CD8-positive, alpha-beta memory T cell (primary cell): ENCODE measurements around the gene ARHGDIG. TPM values are rescaled to one million over a fixed set of nuclear protein-coding genes. Genes with fewer than 3 reads are reported as not detected.
A peak's percentile ranks its signal among the peaks of the same experiment; 100 is the strongest.

Experiments
- CTCF ChIA-PET: fragments of 350-600 bp; sonication (Branson Sonifier 250); formaldehyde crosslinking; loops from one replicate; lab custom pipeline; 2021; ENCODE audit warnings: antibody characterized with exemption; lab: Charles Lee
- POLR2A ChIA-PET: fragments of 350-600 bp; sonication (Branson Sonifier 250); formaldehyde crosslinking; loops from one replicate; lab custom pipeline; 2021; ENCODE audit warnings: antibody characterized with exemption; lab: Charles Lee
- DNase-seq, 5 donors: peaks; one replicate each; pipeline versions ENCODE4 v3.0.0 to v3.0.0-alpha.2; 2020 to 2022; ENCODE audit warnings: mixed read lengths in 1 of 5
- H3K27ac ChIP-seq: one replicate; pipeline ENCODE4 v1.7.0; 2013; ENCODE audit warnings: low read depth, mild to moderate bottlenecking, low read length, moderate library complexity
- H3K27me3 ChIP-seq: 2 replicates; pipeline ENCODE4 v1.7.0; 2013; ENCODE audit warnings: low read length, mild to moderate bottlenecking; ENCODE audit not compliant: insufficient read depth, poor library complexity, severe bottlenecking
- H3K36me3 ChIP-seq: 2 replicates; pipeline ENCODE4 v1.7.0; 2013; ENCODE audit warnings: mild to moderate bottlenecking, low read length, moderate library complexity; ENCODE audit not compliant: insufficient read depth
- H3K4me1 ChIP-seq: 2 replicates; pipeline ENCODE4 v1.7.0; 2013; ENCODE audit warnings: mild to moderate bottlenecking, low read length, moderate library complexity; ENCODE audit not compliant: insufficient read depth
- H3K4me3 ChIP-seq: 2 replicates; pipeline ENCODE4 v1.7.0; 2013; ENCODE audit warnings: mild to moderate bottlenecking, low read length
- H3K9me3 ChIP-seq: 2 replicates; pipeline ENCODE4 v1.7.0; 2013; ENCODE audit warnings: mild to moderate bottlenecking, low read length
- H3K27ac Mint-ChIP-seq, 8 donors: one replicate each; pipeline ENCODE4 v1.8.0; 2020 to 2021; ENCODE audit warnings: mixed read lengths in 8 of 8, mild to moderate bottlenecking in 6 of 8, inconsistent platforms in 3 of 8, moderate library complexity in 3 of 8
- H3K27me3 Mint-ChIP-seq, 2 donors: one replicate each; pipeline ENCODE4 v1.8.0; 2020 to 2021; ENCODE audit warnings: mixed read lengths in 2 of 2, mild to moderate bottlenecking in 1 of 2, moderate library complexity in 1 of 2
- H3K36me3 Mint-ChIP-seq, 3 donors: one replicate each; pipeline ENCODE4 v1.8.0; 2020 to 2021; ENCODE audit warnings: mixed read lengths in 3 of 3, inconsistent platforms in 1 of 3, mild to moderate bottlenecking in 1 of 3
- H3K4me1 Mint-ChIP-seq, 3 donors: one replicate each; pipeline ENCODE4 v1.8.0; 2020 to 2021; ENCODE audit warnings: mixed read lengths in 3 of 3, inconsistent platforms in 1 of 3, mild to moderate bottlenecking in 1 of 3
- H3K4me3 Mint-ChIP-seq, 7 donors: one replicate each; pipeline ENCODE4 v1.8.0; 2020 to 2021; ENCODE audit warnings: mixed read lengths in 7 of 7, mild to moderate bottlenecking in 6 of 7, moderate library complexity in 4 of 7, inconsistent platforms in 2 of 7
- H3K9me3 Mint-ChIP-seq, 5 donors: one replicate each; pipeline ENCODE4 v1.8.0; 2020 to 2022; ENCODE audit warnings: mixed read lengths in 5 of 5, mild to moderate bottlenecking in 3 of 5, moderate library complexity in 2 of 5, inconsistent platforms in 1 of 5
- polyA plus RNA-seq: library from polyadenylated mRNA; unstranded; fragments of 300-500 nt; fragmentation: Illumina TruSeq; gene quantifications from one replicate; pipeline ENCODE4 v1.2.3, GENCODE V29; 2021
- total RNA-seq, 2 experiments: library from RNA; stranded (reverse); gene quantifications; one replicate each; pipeline ENCODE4 v1.2.3, GENCODE V29; 2021

Gene ARHGDIG
- total and polyA plus RNA-seq, 3 experiments from 2014 or later, result not detected

DNA sequence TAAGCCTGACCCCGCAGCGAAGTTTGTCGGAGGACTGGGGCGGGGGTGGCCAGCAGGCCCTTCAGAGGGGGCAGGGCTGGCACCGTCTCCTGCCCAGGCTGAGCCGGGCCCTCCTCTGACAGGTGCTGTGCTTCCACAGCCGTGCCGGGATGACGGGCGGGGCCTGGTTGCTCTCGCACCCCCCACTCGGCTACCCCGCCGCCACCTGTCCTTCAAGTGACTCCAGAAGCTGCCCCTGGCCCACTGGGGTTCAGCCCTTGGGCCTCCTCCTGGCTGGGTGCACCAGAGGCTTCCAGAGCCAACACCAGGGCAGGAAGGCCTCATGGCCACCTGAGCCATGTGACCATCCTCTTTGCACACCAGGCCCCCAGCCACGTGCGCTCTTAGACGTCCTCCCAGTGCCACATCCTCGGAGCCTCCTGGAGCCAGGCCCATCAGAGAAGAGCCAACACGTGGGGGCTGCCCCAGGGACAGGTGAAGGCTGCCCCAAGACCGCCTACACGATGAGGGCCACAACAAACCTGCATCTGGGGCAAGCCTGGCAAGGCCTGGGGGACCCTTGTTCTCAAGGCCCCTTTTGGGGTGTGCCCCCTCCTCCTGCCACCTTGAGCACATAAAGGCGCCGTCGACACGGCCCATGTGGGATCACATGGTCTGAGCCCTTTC lies 9.8 kb downstream of the ARHGDIG start:
- POLR2A ChIA-PET, result no interaction called here
- Mint-ChIP-seq H3K4me1 (no peaks in the 10 kb centered on the region), H3K9me3 (no peaks in the 10 kb centered on the region), H3K36me3 (peaks cover 0 to 68% (median 0%) of the 10 kb centered on the region in 3 donors), H3K27me3 (no peaks in the 10 kb centered on the region), H3K27ac (peak overlapping the region in 1 of 8 donors; percentile 54), H3K4me3 (no peak overlapping the region)
- Histone ChIP-seq H3K4me3 (no peak overlapping the region), H3K27me3 (no peaks in the 10 kb centered on the region), H3K36me3 (peaks cover 27% of the 10 kb centered on the region), H3K27ac (no peak overlapping the region), H3K4me1 (no peaks in the 10 kb centered on the region), H3K9me3 (no peaks in the 10 kb centered on the region)
- DNase-seq, result no peak
- CTCF ChIA-PET, result no interaction called here

DNA sequence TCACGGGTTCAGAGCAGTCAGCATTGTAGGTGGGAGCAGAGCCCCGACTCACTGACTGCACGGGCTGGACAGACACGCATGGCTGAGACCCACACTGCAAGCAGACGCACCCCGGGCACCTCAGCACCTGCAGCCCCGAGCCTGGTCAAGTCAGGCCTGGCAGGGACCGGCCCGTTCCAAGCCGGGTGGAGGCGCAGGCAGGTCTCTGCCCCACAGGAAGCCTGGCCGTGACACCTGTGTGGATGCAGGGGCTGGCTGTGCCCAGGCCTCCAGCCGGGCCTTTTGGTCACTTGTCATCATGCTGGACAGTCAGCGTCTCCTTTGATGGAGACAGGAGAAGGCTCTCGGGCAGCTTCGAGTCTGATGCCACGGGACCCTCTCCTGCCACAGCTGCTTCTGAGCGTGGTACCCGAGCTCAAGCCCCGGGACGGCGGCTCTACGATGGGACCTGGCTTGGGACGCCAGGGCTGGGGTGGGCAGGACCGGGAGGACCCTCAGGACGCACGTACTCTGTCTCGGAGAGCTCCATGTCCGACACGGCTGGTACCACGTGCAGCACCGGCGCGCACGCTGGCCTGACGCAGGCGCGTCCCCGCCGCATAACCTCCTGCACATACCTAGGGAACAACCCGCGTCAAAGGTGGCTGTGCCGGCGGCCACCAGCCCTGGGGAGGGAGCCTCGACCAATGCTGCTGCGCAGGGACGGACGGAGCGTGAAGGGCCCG lies 10.5 kb downstream of the ARHGDIG start:
- no peaks in the 10 kb centered on the region for H3K27me3 ChIP-seq
- no peak overlapping the region for H3K4me3 Mint-ChIP-seq
- ChIA-PET CTCF (no interaction called here), POLR2A (no interaction called here)
- H3K4me1 Mint-ChIP-seq, result no peaks in the 10 kb centered on the region
- DNase-seq, result no peak
- no peaks in the 10 kb centered on the region for H3K9me3 Mint-ChIP-seq
- no peaks in the 10 kb centered on the region for H3K9me3 ChIP-seq
- peaks cover 27% of the 10 kb centered on the region for H3K36me3 ChIP-seq
- H3K4me1 ChIP-seq, result no peaks in the 10 kb centered on the region
- H3K27me3 Mint-ChIP-seq, result no peaks in the 10 kb centered on the region
- H3K4me3 ChIP-seq, result no peak overlapping the region
- H3K27ac ChIP-seq, result no peak overlapping the region
- no peak overlapping the region for H3K27ac Mint-ChIP-seq
- H3K36me3 Mint-ChIP-seq, result peaks cover 0 to 70% (median 0%) of the 10 kb centered on the region in 3 donors

DNA sequence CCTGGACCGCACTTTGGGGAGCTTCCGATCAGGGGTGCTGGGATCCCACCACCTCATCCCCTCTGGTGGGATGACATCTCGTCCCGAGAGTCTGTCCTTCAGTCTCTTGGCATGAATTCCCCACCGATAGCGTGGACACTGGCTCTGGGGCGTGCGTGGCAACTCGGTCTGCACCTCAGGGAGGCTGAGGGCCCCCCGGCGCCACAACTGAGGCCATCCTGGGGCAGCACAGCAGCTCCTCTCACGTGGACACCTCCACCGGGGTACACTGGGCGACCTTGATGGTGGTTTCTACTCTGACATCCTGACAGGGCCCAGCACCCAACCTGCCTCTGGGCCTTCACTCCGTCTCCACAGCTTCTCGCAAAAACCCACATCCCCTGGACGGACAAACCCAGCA lies 11.1 kb downstream of the ARHGDIG start:
- H3K27ac Mint-ChIP-seq, result peak overlapping the region in 1 of 8 donors; percentile 75
- CTCF ChIA-PET, result no interaction called here
- H3K4me3 ChIP-seq, result no peak overlapping the region
- no peaks in the 10 kb centered on the region for H3K9me3 ChIP-seq
- no peaks in the 10 kb centered on the region for H3K27me3 ChIP-seq
- no peaks in the 10 kb centered on the region for H3K4me1 Mint-ChIP-seq
- POLR2A ChIA-PET, result no interaction called here
- H3K36me3 Mint-ChIP-seq, result peaks cover 0 to 68% (median 0%) of the 10 kb centered on the region in 3 donors
- H3K9me3 Mint-ChIP-seq, result no peaks in the 10 kb centered on the region
- no peaks in the 10 kb centered on the region for H3K27me3 Mint-ChIP-seq
- H3K4me3 Mint-ChIP-seq, result no peak overlapping the region
- no peaks in the 10 kb centered on the region for H3K4me1 ChIP-seq
- no peak overlapping the region for H3K27ac ChIP-seq
- no peak for DNase-seq
- H3K36me3 ChIP-seq, result peaks cover 27% of the 10 kb centered on the region

DNA sequence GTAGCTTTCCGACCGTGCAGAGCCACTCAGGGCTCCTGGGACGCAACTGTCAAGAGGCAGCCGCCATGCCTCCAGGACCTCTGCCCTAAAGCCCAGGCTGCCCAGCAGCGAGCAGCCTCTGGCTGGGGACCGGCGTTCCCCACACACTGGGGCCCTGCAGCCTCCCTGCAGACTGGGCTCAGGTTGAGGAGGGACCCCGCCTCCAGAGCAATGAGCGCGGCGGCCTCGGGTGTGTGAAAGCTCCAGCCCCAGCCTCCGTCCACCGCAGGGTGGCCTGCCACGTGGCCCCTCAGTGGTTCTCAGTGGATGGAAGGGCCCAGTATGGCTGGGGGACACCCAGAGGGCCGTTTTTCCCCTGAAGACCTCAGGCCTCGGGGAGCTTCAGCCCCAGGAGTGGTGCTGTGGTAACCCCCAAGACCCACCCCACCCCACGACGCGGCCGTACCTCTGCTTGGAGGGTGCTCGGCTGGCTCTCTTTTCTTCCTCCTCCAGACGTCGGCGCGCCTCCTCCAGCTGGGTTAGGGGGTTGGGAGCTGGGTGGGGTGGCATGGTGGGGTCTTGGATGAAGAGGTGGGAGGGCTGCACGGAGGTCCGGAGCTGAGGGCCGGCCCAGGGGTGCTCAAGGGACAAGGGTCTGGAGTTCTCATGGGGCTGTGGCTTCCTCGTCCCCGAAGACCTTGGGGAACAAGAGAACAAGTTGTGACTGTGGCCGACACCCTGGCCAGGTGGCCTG lies 12.8 kb downstream of the ARHGDIG start:
- H3K27me3 Mint-ChIP-seq, result no peaks in the 10 kb centered on the region
- ChIA-PET CTCF (no interaction called here), POLR2A (no interaction called here)
- Histone ChIP-seq H3K4me1 (no peaks in the 10 kb centered on the region), H3K36me3 (peaks cover 23% of the 10 kb centered on the region), H3K27ac (no peak overlapping the region), H3K27me3 (no peaks in the 10 kb centered on the region), H3K4me3 (no peak overlapping the region), H3K9me3 (no peaks in the 10 kb centered on the region)
- H3K27ac Mint-ChIP-seq, result no peak overlapping the region
- H3K4me3 Mint-ChIP-seq, result no peak overlapping the region
- H3K9me3 Mint-ChIP-seq, result no peaks in the 10 kb centered on the region
- no peaks in the 10 kb centered on the region for H3K4me1 Mint-ChIP-seq
- no peak for DNase-seq
- H3K36me3 Mint-ChIP-seq, result peaks cover 0 to 68% (median 0%) of the 10 kb centered on the region in 3 donors

DNA sequence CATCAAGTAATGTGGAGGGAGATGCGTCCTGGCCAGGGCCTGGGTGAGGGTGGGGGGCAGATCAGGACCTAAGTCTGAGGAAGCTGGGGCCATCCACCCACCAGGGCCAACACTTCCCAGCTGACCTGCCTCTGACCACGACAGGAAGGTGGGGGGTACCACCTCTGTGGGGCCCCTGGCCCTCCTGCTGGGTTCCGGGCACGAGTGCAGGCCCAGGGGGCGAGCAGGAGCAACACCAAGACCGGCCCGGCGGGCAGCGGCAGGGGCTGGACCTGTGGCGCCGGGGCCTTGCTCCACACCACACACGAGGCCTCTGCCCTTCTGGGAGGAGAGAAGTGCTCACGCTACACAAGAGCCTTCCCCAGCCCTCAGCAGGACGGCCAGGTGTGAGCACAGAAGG lies 15.9 kb downstream of the ARHGDIG start:
- no peaks in the 10 kb centered on the region for H3K27me3 ChIP-seq
- Mint-ChIP-seq H3K9me3 (no peaks in the 10 kb centered on the region), H3K27me3 (no peaks in the 10 kb centered on the region), H3K4me1 (no peaks in the 10 kb centered on the region), H3K27ac (no peak overlapping the region), H3K36me3 (peaks cover 0 to 50% (median 0%) of the 10 kb centered on the region in 3 donors), H3K4me3 (no peak overlapping the region)
- H3K4me1 ChIP-seq, result no peaks in the 10 kb centered on the region
- peaks cover 13% of the 10 kb centered on the region for H3K36me3 ChIP-seq
- ChIA-PET POLR2A (no interaction called here), CTCF (no interaction called here)
- no peak overlapping the region for H3K4me3 ChIP-seq
- no peak for DNase-seq
- H3K9me3 ChIP-seq, result no peaks in the 10 kb centered on the region
- H3K27ac ChIP-seq, result no peak overlapping the region

DNA sequence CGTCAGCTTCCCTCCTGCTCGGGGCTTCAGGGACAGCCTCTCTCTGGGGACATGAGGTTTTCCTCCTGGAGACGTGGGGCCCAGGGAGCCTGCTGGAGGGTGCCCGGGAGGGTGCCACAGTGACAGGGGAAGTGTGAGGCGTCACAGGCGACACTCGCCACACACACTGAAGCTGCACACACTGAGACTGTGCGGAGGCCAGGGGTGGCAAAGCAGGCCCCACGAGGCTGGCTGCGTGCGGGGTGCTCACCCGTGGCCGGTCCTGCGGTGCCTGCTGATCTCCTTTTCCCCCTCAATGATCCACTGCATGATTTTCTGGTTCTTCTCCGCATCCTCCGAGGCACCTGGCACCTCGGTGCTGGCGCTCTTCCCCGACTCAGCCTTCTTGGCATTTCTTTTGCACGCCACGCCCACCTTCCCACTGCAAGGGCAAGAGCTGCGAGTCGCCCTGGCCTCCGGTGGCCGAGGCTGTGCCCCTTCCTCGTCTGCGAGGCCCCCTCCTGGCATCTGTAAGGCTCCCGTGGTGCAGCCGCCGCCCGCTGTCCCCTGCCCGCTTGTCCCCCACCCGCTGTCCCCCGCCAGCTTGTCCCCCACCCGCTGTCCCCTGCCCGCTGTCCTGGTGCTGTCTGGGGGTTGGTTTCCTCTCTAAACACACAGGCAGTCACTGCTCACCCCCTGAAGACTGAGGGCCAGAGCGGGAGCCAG lies 16.6 kb downstream of the ARHGDIG start:
- peaks cover 0 to 50% (median 0%) of the 10 kb centered on the region in 3 donors for H3K36me3 Mint-ChIP-seq
- DNase-seq, result no peak
- Histone ChIP-seq H3K4me1 (no peaks in the 10 kb centered on the region), H3K4me3 (no peak overlapping the region), H3K9me3 (no peaks in the 10 kb centered on the region), H3K36me3 (peaks cover 12% of the 10 kb centered on the region), H3K27ac (no peak overlapping the region), H3K27me3 (no peaks in the 10 kb centered on the region)
- ChIA-PET CTCF (no interaction called here), POLR2A (no interaction called here)
- no peaks in the 10 kb centered on the region for H3K4me1 Mint-ChIP-seq
- no peaks in the 10 kb centered on the region for H3K9me3 Mint-ChIP-seq
- H3K4me3 Mint-ChIP-seq, result no peak overlapping the region
- H3K27me3 Mint-ChIP-seq, result no peaks in the 10 kb centered on the region
- no peak overlapping the region for H3K27ac Mint-ChIP-seq

DNA sequence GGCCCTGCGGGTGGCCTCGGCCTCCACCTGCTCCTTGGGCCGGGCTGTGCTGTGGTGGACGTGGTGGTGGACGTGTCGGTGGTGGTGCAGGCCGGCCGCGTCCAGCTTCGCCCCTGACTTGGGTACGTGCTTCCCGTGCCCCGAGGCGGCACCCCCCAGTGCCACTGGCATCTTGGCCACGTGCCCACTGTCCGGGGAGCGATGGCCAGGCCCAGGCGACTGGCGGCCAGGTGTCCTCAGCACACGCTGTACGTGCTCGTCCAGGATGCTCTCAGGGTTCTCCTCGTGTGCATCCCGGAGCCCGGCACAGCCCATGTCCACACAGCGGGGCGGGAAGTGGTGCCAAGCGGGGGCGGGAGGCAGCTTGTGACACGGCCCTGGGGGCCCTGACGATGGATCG lies 17.4 kb downstream of the ARHGDIG start:
- no peaks in the 10 kb centered on the region for H3K4me1 ChIP-seq
- no peaks in the 10 kb centered on the region for H3K9me3 ChIP-seq
- ChIA-PET POLR2A (no interaction called here), CTCF (no interaction called here)
- Mint-ChIP-seq H3K9me3 (no peaks in the 10 kb centered on the region), H3K27me3 (no peaks in the 10 kb centered on the region), H3K4me1 (no peaks in the 10 kb centered on the region), H3K4me3 (peak overlapping the region in 1 of 7 donors; percentile 69), H3K27ac (no peak overlapping the region), H3K36me3 (peaks cover 0 to 51% (median 0%) of the 10 kb centered on the region in 3 donors)
- no peak overlapping the region for H3K27ac ChIP-seq
- no peaks in the 10 kb centered on the region for H3K27me3 ChIP-seq
- H3K36me3 ChIP-seq, result peaks cover 11% of the 10 kb centered on the region
- no peak overlapping the region for H3K4me3 ChIP-seq
- no peak for DNase-seq
